GM11168 (cell line): ENCODE results near the gene DSTYK.

Source experiments
- in situ Hi-C: fragments of 300-500 bp; cut with MboI; formaldehyde crosslinking; loops from one replicate; pipeline ENCODE4 v1.12.0; 2022; ENCODE audit warnings: low sequenced_read_pairs; ENCODE audit not compliant: unreplicated experiment

Gene DSTYK

GRCh38 chr1:205141236-205142101 is 70.0 kb downstream of the DSTYK start:
- in situ Hi-C loops = no loop called here

- in situ Hi-C loops = no loop called here
These were observed 71.4 kb downstream of the DSTYK start for GRCh38 chr1:205140113-205140512.

- in situ Hi-C loops = no loop called here
These were observed 73.6 kb downstream of the DSTYK start for GRCh38 chr1:205137901-205138300.

GRCh38 chr1:205133287-205133686 is 78.2 kb downstream of the DSTYK start:
- in situ Hi-C loops = no loop called here

- in situ Hi-C loops = no loop called here
These were observed 82.0 kb downstream of the DSTYK start for GRCh38 chr1:205129447-205130029.

- in situ Hi-C loops = no loop called here
These were observed 83.5 kb downstream of the DSTYK start for GRCh38 chr1:205128050-205128449.

GRCh38 chr1:205127646-205128045 is 83.9 kb downstream of the DSTYK start:
- in situ Hi-C loops = no loop called here

GRCh38 chr1:205124726-205125125 is 86.8 kb downstream of the DSTYK start:
- in situ Hi-C loops = no loop called here

GRCh38 chr1:205122489-205122882 is 89.0 kb downstream of the DSTYK start:
- in situ Hi-C loops = no loop called here

GRCh38 chr1:205121660-205122488 is 89.6 kb downstream of the DSTYK start, which contains the start of gene RBBP5:
Gene RBBP5, minus strand, starts transcription at chr1:205121978. Its CDS starts 105 bp downstream, at chr1:205121873.
- in situ Hi-C loops = no loop called here

- in situ Hi-C loops = no loop called here
These were observed 92.8 kb downstream of the DSTYK start for GRCh38 chr1:205118752-205119151.

GRCh38 chr1:205111354-205111753 is 100.1 kb downstream of the DSTYK start:
- in situ Hi-C loops = no loop called here

GRCh38 chr1:205109711-205110110 is 101.8 kb downstream of the DSTYK start:
- in situ Hi-C loops = no loop called here

- in situ Hi-C loops = no loop called here
These were observed 102.2 kb downstream of the DSTYK start for GRCh38 chr1:205109269-205109668.

GRCh38 chr1:205108464-205108863 is 103.0 kb downstream of the DSTYK start:
- in situ Hi-C loops = no loop called here

GRCh38 chr1:205107327-205107726 is 104.2 kb downstream of the DSTYK start:
- in situ Hi-C loops = no loop called here

GRCh38 chr1:205102404-205102803 is 109.1 kb downstream of the DSTYK start:
- in situ Hi-C loops = no loop called here

- in situ Hi-C loops = no loop called here
These were observed 113.3 kb downstream of the DSTYK start for GRCh38 chr1:205098242-205098641.

- in situ Hi-C loops = no loop called here
These were observed 116.1 kb downstream of the DSTYK start for GRCh38 chr1:205095422-205095821.
